Skeletal muscle satellite cell (primary cell): Measurements from ENCODE around the gene INPP5A.

Experiments
- H3K27me3 ChIP-seq: 2 replicates; pipeline ENCODE4 v1.7.0; 2013; ENCODE audit warnings: low read length; ENCODE audit not compliant: control insufficient read depth, insufficient read depth
- H3K36me3 ChIP-seq: 2 replicates; pipeline ENCODE4 v1.7.0; 2013; ENCODE audit warnings: mild to moderate bottlenecking, control low read depth, low read length; ENCODE audit not compliant: insufficient read depth
- H3K4me1 ChIP-seq: 2 replicates; pipeline ENCODE4 v1.7.0; 2013; ENCODE audit warnings: low read length; ENCODE audit not compliant: control insufficient read depth, insufficient read depth
- H3K4me2 ChIP-seq: 2 replicates; pipeline ENCODE4 v1.7.0; 2013; ENCODE audit warnings: mild to moderate bottlenecking, low read length
- H3K4me3 ChIP-seq: 2 replicates; pipeline ENCODE4 v1.7.0; 2013; ENCODE audit warnings: low read length
- H3K9ac ChIP-seq: 2 replicates; pipeline ENCODE4 v1.7.0; 2013; ENCODE audit warnings: mild to moderate bottlenecking, low read depth, low read length, moderate library complexity
- H3K9me3 ChIP-seq: replicated peaks from 2 replicates; pipeline ENCODE4 v1.7.0; 2013; ENCODE audit warnings: mild to moderate bottlenecking, control low read depth, low read length

Gene INPP5A

DNA sequence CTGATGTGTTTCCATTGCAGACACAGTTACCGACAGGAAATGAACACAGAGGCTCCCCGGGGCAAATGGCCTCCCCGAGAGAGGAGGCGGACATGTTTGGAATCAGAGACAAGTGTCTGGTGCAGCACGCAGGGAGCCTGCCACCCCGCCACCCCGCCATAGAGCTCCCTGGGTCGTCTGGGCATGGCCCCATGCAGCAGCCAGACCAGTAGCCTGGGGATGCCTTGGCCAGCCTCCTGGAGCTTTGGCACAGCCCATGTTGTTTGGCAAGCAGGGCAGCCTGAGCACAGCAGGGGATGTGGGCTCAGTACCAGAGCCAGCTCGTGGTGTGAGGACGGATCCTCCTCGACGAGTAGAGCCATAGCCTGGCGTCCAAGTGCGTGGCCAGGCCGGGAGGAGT, 167.6 kb downstream of the INPP5A start:
- no peak overlapping the region for H3K9ac ChIP-seq
- no peaks in the 10 kb centered on the region for H3K4me1 ChIP-seq
- H3K36me3 ChIP-seq = no peaks in the 10 kb centered on the region
- H3K9me3 ChIP-seq = peaks cover 4% of the 10 kb centered on the region
- no peaks in the 10 kb centered on the region for H3K27me3 ChIP-seq
- no peak overlapping the region for H3K4me2 ChIP-seq
- no peak overlapping the region for H3K4me3 ChIP-seq

DNA sequence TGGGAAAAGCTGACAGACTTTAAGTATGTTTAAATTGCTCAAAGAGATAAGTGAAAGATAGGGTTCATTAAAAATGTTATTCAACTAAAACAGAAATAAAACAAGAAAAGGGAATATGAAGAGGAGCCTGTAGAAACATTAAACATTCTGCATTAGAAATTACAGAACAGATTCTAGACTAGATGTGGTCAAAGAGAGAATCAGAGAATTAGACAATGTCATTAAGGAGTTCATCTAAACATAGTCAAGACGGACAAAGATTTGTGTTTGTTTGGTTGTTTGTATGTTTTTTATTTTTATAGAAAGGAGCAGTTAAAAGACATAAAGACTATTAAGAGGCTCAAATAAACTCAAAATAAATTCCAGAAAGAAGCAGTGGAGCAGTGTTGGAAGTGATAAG, 168.4 kb downstream of the INPP5A start:
- no peaks in the 10 kb centered on the region for H3K36me3 ChIP-seq
- no peaks in the 10 kb centered on the region for H3K27me3 ChIP-seq
- H3K4me3 ChIP-seq = no peak overlapping the region
- no peak overlapping the region for H3K4me2 ChIP-seq
- H3K9ac ChIP-seq = no peak overlapping the region
- H3K4me1 ChIP-seq = no peaks in the 10 kb centered on the region
- peaks cover 4% of the 10 kb centered on the region for H3K9me3 ChIP-seq

DNA sequence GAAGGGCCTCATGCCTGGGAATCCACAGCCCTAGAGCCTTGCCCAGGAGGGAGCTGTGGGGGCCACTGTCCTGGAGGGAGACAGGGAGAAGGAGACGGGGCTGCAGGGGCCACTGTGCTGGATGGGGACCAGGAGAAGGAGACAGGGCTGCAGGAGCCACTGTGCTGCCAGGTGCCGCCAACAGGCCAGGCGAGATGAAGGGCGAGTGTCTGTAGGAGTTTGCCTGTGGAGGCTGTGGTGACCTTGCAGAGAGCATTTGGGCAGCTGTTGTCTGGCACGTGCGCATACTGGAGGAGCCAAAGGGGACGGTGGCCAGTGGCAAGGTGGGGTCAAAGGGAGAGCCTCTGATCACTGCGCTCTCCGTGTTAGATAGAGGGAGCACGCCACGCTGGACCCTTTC, 169.1 kb downstream of the INPP5A start:
- H3K27me3 ChIP-seq = no peaks in the 10 kb centered on the region
- H3K4me1 ChIP-seq = no peaks in the 10 kb centered on the region
- H3K9me3 ChIP-seq = peaks cover 4% of the 10 kb centered on the region
- no peaks in the 10 kb centered on the region for H3K36me3 ChIP-seq
- no peak overlapping the region for H3K4me2 ChIP-seq
- no peak overlapping the region for H3K4me3 ChIP-seq
- H3K9ac ChIP-seq = no peak overlapping the region

DNA sequence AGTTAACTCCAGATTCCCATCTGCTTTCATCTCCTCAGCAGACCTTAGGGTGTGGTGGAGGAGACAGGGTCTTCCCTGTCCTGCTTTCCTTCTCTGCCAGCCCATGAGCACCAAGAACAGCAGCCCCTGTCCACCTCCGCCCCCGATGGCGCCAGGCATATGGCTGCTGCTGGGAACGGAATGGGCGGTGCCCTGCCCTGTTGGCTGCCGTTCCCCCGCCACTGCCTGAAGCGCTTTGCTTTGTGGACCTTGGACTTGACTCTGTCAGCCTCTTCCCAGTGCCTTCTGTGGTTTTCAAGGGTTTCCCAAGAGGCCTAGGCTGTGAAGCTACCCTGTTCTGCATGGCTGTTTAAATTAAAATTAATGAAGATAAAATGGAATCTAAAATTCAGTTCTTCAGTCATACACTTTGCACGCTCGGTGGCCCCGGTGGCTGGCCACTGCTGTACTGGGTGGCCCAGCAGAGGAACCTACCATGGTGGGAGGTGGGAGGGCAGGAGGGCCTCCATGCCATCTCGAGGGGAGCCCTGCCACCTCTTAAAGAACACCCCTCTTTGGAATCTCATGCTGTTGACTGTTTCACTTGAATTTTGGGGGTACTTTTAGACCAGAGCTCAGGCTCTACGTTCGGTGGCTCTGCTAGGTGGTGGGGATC, 169.7 kb downstream of the INPP5A start:
- H3K9ac ChIP-seq = no peak overlapping the region
- no peaks in the 10 kb centered on the region for H3K27me3 ChIP-seq
- H3K4me1 ChIP-seq = no peaks in the 10 kb centered on the region
- H3K36me3 ChIP-seq = no peaks in the 10 kb centered on the region
- H3K9me3 ChIP-seq = peaks cover 4% of the 10 kb centered on the region
- H3K4me2 ChIP-seq = no peak overlapping the region
- no peak overlapping the region for H3K4me3 ChIP-seq

DNA sequence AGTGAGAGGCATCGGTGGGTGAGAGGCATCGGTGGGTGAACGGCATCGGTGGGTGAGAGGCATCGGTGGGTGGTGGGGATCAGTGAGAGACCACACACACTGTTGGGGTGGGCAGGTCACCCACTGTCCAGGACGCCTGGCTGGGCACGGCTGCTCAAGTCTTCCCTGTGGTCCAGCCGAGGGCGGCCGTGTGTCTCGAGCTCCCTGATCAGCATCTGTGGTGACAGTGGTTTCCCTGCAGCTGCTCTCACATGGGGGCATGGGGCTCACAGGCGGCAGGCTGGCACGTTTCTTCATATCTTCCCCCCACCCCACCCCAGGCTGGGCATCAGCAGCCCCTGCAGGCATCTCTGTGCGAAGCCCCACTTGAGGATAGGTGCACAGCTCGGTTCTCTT, 170.2 kb downstream of the INPP5A start:
- no peaks in the 10 kb centered on the region for H3K27me3 ChIP-seq
- H3K9me3 ChIP-seq = peaks cover 4% of the 10 kb centered on the region
- H3K4me1 ChIP-seq = no peaks in the 10 kb centered on the region
- no peak overlapping the region for H3K4me2 ChIP-seq
- no peak overlapping the region for H3K9ac ChIP-seq
- H3K36me3 ChIP-seq = no peaks in the 10 kb centered on the region
- H3K4me3 ChIP-seq = no peak overlapping the region

DNA sequence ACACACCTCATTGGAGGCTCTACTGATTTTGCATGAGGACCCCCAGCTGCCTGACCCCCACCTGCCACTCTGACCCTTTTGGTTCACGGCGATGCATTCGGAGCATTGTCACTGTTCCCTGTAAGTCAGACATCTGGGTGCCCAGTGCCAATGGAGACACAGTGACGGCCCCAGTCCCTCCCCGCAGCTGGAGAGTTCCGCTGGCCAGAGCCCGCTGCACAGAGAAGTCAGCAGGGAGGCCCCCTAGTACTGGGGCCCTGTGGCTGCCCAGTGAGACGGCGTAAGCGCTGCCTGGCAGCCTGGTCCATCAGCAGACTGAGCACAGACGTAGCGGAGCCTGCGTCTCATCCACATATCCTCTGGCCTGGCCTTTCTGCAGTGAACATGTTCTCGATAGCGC, 170.9 kb downstream of the INPP5A start:
- Histone ChIP-seq H3K4me3 (no peak overlapping the region), H3K9me3 (peaks cover 4% of the 10 kb centered on the region), H3K36me3 (no peaks in the 10 kb centered on the region), H3K27me3 (no peaks in the 10 kb centered on the region), H3K9ac (no peak overlapping the region), H3K4me1 (no peaks in the 10 kb centered on the region), H3K4me2 (no peak overlapping the region)

DNA sequence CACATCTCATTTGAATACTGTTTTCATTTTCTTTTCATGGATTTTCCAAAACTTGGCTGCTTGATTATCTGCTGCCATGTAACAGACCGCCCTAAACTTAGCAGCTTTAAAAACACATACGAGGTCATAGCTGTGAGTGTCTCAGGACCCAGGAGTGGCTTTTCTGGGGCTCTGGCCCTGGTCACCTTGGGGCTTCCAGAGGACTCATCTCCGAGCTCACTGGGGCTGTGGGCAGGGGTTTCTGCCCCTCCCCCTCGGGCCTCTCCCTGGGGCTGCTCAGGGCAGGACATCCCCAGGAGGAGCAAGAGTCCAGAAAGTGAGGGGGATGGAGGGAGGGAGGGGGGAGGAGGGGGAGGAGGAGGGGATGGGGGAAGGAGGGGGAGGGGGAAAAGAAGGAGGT, 171.3 kb downstream of the INPP5A start:
- no peaks in the 10 kb centered on the region for H3K36me3 ChIP-seq
- no peaks in the 10 kb centered on the region for H3K4me1 ChIP-seq
- no peak overlapping the region for H3K4me3 ChIP-seq
- no peaks in the 10 kb centered on the region for H3K27me3 ChIP-seq
- H3K9ac ChIP-seq = no peak overlapping the region
- no peak overlapping the region for H3K4me2 ChIP-seq
- H3K9me3 ChIP-seq = peaks cover 4% of the 10 kb centered on the region

DNA sequence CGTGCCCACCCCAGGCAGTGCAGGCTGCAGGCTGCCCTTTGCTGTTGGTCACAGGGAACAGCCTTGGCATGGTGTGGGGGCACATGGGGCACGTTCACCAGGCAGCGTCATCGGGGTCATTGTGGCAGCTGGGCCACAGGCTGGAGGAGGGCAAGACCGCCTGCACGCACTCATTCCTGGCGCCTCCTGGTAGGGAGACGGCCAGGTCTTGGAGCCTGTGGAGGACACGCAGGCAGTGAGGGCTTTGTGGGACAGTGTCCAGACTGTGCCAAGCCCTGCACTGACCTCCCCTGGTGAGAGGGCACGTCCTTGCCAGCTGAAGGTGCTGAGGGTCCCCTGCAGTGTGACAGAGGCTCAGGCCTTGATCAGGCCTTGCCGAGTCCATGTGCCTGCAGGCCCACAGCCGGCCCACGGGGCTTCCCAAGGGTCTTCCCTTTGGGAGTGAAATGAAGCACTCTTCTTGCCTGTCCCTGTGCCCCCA, 171.9 kb downstream of the INPP5A start:
- Histone ChIP-seq H3K9ac (no peak overlapping the region), H3K36me3 (no peaks in the 10 kb centered on the region), H3K4me2 (no peak overlapping the region), H3K4me1 (no peaks in the 10 kb centered on the region), H3K9me3 (peaks cover 4% of the 10 kb centered on the region), H3K27me3 (no peaks in the 10 kb centered on the region), H3K4me3 (no peak overlapping the region)

DNA sequence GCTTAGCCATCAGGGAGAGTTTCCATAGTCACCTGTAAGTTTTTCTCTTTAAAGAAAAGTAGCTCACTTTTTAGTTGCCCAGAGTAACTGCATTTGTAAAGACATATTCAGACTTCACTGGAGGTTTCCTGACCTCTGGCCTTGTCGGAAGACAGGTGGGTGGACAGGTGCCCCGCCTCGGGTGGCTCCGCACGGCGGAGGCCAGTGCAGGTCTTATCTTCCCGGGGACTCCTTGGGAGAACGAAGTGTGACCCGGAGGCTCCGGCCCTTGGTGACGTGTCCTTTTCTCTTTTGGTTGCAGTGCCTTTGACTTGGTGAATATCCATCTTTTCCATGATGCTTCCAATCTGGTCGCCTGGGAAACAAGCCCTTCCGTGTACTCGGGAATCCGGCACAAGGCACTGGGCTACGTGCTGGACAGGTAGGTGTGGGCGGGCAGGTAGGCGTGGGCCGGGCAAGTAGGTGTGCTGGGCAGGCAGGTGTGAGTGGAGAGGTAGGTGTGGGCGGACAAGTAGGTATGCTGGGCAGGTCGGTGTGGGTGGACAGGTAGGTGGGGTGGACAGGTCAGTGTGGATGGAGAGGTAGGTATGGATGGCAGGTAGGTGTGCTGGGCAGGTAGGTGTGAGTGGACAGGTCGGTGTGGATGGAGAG, 172.6 kb downstream of the INPP5A start:
- H3K36me3 ChIP-seq = no peaks in the 10 kb centered on the region
- H3K27me3 ChIP-seq = no peaks in the 10 kb centered on the region
- H3K4me2 ChIP-seq = no peak overlapping the region
- H3K9me3 ChIP-seq = peaks cover 4% of the 10 kb centered on the region
- no peak overlapping the region for H3K4me3 ChIP-seq
- H3K4me1 ChIP-seq = no peaks in the 10 kb centered on the region
- H3K9ac ChIP-seq = no peak overlapping the region

DNA sequence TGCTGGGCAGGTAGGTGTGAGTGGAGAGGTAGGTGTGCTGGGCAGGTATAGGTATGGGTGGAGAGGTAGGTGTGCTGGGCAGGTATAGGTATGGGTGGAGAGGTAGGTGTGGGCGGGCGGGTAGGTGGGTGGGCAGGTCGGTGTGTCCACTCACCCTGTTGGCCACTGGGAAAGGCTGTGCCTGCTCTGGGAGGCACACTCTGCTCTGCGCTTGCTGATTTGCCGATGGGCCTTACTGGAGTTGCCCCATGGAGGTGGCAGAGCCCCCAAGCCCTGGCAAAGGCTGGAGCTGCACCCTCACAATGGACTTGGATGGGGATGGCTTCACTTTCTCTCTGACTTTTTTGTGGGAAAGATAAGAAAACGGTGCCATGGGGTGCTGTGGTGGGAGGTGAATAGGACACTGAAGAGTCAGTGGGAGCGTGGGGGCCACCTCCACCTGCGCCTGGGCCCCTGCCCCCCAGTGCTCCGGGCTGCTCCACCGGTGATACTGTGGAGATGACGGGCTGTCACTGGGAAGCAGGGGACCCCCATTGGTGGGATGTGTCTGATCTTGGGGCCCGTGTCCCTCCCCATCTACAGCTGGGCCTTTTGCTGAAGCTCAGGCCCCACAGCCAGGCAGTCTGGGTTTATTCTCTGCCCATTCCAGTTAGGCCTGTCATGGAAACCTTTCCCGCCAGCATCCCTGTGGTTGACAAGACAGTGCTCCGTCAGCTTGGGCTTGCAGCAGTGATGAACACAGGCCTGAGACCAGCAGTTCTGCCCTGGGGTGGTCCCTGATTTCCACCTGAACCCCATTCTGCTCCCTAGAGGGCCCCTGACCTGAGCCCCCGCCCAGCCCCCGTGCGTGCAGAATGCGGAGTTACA, 173.4 kb downstream of the INPP5A start:
- Histone ChIP-seq H3K27me3 (no peaks in the 10 kb centered on the region), H3K36me3 (no peaks in the 10 kb centered on the region), H3K4me1 (no peaks in the 10 kb centered on the region), H3K9ac (no peak overlapping the region), H3K4me2 (no peak overlapping the region), H3K9me3 (peaks cover 4% of the 10 kb centered on the region), H3K4me3 (no peak overlapping the region)

DNA sequence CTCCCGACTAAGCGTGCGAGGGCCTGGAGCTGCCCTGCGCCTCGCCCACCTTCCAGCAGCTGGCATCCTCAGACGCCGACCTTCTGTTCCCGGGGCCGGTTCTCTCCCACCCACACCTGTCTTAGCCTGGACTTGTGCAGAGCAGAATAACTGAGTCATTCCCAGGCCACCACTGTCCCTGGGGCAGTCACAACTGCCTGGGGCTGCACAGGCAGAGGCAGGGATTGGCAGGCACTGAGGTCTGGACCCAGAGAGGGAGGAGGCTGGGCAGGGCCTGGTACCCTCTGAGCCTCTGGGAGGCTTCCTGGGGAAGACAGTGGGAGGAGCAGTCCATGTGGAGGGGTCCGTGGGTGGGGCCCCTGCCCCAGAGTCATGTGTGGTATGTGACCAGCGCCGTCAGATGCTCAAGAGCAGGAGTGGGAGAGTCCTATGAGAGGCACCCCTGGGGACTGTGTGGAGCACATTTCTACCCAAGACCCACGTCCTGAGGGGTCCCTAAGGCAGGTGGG, 174.1 kb downstream of the INPP5A start:
- no peaks in the 10 kb centered on the region for H3K4me1 ChIP-seq
- H3K9me3 ChIP-seq = no peaks in the 10 kb centered on the region
- H3K36me3 ChIP-seq = no peaks in the 10 kb centered on the region
- H3K4me2 ChIP-seq = no peak overlapping the region
- H3K27me3 ChIP-seq = no peaks in the 10 kb centered on the region
- no peak overlapping the region for H3K9ac ChIP-seq
- no peak overlapping the region for H3K4me3 ChIP-seq
